CD4-positive, alpha-beta T cell treated with Interleukin-21 for 1 hour (primary cell): ENCODE measurements around the gene LRRC75B.
"Not testable (repeated sequence)": the region's sequence is repeated elsewhere in the genome, so short reads cannot be mapped to it uniquely, and the experiment has no call there.

Experiments
- DNase-seq: peaks from one replicate; pipeline ENCODE4 v3.0.0-alpha.2; 2020

The LRRC75B gene

DNA sequence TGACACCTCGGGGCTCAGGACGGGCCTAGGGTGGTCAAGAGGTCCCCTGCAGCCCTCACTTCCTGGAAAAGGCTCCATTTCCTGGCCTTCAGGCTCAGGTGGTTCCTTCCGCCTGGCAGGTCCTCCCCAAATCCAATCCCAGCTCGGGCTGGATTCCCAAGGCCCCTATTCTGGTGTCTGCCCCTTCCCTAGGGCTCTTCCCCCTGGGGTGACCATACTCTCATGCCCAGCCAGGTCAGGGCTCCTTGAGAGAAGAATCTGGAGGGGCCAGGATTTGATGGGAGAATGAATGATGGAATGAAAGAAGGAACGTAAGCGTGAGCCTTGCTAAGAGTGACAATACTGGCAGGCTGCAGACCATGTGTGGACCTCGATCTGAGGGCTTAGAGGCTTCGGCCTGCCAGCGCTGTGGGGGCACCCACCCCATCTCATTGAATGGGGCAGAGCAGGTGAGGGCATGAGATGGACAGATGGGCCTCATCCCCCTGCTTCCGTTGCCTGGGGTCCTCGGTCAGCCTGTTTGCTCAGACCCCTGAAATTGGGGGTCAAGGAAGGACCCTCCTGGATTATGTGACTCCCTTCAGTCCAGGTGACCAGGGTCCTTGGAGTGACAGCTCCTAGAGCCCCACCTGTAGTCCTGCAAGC lies 9.4 kb upstream of the LRRC75B start:
- not testable (repeated sequence) for DNase-seq

DNA sequence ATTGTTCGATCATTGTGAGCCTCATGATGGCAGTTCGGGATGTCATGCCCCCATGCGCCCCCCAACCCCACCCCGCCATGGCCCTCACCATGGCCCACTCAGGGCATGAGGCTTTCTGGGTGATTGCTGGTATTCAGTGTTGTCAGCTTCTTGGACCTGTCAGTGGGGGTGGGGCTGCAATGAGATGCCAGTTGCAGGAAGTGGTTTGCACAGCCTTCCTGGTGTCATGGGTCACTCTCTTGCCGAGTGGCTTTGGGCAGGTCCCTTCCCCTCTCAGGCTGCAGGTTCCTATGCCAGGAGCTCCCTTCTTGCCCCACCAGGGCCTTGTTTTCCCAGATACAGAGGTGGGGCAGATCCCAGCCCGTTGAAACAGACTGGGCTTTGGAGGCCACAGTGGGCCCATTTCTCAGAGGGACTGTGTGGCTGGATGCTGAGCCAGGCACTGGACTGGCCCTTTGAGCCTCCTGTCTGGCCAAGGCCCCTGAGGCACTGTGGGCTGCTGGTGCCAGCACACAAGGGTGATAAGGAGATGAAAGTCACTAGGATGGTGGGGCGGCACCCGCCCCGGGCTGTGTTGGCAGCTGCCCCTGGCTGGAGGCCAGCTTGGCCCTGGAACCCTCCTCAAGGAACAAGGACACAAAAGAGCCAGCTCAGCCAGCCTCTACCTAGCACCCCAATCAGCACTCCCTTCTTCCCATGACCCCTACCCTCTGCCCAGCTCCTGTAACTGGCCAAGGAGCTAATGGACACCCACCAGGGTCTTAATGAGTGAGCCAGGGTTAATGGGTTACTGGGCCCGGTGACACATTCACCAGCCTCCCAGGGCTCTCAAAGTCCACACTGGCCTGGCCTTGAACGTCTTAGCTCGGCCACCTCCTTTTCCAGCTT lies 8.6 kb upstream of the LRRC75B start:
- peak; percentile 12 for DNase-seq

DNA sequence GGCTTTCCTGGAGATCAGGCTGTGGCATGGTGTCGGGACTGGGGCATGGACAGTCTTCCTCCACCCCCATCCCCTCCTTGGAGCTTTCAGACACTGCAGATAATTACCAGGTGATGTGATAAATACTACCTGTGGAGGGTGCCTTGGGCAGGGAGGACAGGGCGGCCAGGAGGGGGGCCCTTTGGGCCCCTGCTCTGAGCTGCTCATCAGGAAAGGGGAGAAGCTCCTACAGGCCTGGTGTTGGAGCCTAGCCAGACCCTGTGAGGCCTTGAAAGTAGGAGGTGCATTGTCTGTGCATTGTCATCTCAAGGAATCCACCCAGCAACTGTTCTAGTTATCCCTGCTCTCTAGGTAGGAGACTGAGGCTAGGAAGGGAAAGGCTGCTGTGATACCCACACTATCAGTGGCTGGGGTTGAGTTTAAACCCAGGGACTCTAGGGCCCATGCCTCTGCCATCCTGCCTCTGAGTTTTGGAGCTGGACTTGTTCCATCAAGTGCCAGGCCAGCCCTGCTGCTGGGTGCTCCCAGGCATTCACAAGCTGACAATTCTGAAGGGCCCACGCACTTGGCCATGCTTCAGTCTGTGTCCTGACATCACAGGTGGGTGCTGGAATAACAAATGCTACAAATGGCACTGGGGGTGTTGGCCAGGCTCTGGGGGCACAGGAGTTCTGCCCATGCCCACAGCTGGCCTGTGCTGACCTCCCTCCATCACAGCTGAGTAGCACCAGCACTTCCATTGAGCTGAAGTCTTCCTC lies 7.3 kb upstream of the LRRC75B start:
- DNase-seq = not testable (repeated sequence)

DNA sequence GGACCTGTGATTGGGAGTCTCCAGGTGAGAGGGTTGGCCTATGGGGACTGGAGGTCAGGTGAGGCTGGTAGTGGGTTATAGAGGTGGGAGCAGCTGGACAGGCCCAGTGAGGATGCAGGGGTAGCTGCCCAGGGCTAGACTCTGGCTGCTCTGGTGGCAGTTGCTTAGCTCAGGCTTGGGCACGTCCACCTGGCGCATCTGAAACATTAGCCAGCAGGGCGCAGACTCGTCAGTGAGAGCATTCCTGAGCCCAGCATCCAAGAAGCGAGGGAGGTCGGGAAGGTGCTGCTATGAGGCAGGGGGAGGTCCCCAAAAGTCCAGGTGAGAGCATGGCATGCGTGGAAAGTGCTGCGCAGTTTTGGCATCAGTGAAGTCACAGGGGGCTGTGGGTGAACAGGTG lies 6.6 kb upstream of the LRRC75B start:
- DNase-seq = no peak

DNA sequence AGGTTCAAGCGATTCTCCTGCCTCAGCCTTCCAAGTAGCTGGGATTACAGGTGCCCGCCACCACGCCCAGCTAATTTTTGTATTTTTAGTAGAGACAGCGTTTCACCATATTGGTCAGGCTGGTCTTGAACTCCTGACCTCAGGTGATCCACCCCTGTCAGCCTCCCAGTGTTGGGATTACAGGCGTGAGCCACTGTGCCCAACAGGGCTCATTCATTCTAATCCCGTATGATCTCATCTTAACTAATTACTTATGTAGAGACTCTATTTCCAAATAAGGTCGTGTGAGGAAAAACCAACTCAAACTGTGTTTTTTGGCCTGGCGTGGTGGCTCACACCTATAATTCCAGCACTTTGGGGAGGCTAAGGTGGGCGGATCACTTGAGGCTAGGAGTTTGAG lies 4.2 kb upstream of the LRRC75B start:
- not testable (repeated sequence) for DNase-seq

DNA sequence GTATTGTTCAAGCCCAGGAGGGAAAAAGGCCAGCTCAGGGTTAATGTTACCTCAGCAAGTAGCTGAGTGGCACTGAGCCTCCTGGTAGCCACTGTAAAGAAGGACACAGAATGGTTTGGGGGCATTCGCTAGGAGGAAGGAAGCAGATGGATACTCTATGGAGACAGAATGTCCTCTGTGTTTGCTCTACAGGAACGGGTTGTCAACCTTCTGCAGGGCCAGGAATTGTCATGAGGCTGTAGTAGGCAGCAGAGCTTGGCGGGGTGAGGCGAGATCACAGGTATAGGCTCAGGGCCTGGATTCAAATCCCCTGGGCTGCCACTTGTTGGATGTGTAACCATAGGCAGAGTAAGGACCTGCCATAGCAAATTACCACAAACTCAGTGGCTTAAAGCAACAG lies 3.0 kb upstream of the LRRC75B start:
- DNase-seq = no peak

DNA sequence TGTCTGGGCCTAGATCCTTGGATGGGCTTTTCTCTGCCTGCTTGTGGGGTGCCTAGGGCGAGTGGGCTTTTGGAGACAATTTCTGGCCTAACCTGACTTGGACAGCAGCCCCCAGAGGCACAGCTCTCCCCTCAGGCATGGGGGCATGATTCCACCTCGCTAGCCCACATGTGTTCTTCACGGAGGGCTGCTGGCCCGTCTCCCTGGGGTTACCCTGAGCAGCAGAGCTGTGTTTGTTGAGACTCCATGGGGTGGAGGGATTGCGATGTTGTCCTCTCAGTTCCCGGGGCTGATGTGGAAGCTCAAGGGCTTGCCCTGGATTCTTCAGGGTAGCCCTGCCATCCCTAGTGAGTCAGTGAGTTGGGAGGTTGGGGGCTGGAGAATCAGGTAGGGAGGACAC lies 2.4 kb upstream of the LRRC75B start:
- no peak for DNase-seq

DNA sequence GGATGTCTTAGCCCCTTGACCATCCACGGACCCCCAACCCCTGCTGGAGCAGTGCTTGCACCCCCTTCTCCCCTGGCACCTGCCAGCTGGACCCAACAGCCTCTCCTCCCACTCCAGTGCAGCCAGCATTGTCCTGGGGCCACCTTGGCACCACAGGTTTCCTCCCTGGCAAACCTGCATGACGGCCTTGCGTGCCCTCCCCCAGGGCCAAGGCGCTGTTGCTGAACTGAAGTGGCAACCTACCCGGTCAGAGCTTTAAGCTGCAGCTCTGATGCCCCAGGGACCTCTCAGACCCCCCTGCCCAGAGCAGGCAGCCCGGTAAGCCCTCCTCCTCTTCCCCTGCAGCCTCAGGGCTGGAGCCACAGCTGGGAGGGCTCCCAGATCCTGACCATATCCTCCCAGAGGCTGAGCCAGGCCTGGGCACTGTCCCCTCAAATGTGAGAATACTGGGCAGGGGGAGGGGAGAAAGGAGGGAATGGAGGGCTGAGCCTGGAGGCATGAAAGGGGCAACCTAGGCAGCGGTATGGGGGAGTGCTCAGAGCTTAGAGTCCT lies 1.8 kb upstream of the LRRC75B start:
- DNase-seq = no peak

DNA sequence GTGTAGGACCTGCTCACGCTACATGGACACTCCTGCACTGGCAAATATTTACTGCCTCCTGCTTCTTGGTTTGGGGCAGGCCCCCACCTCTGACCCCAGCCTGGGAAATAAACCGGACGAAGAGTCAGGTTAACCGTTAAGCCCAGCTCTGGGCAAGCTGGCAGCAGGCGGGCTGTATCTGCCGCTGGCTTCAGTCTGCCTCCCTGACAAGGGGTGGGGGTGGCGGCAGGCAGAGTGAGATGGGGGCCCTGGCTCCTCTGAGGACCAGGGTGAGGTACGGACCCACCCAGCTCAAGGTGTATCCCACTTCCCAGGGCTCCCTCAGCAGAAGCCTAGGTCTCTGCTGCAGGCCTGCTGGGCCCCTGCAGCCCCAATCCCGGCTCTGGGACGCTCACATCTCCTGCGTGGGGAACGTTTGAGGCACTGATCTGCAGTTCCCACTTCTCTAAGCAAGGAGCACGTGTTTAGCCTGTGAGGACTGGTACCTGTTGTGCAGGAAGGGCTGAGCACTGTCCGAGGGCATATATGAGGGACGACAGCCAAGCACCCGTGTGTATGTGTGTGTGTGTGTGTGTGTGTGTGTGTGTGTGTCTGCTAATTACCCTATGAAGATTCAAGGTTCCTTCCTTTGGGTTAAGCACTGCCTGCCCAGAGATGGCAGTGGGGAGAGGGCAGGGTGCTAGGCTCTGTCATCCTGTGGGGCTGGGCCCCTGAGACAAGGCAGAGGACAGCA lies 1.1 kb upstream of the LRRC75B start:
- DNase-seq = no peak

DNA sequence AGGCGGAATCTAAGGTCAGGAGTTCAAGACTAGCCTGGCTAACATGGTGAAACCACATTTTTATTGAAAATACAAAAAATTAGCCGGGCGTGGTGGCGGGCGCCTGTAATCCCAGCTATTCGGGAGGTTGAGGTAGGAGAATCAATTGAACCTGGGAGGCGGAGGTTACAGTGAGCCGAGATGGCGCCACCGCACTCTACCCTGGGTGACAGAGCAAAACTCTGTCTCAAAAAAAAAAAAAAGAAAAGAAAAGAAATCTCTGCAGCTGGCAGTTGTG lies 624 bp upstream of the LRRC75B start:
- DNase-seq = not testable (repeated sequence)

DNA sequence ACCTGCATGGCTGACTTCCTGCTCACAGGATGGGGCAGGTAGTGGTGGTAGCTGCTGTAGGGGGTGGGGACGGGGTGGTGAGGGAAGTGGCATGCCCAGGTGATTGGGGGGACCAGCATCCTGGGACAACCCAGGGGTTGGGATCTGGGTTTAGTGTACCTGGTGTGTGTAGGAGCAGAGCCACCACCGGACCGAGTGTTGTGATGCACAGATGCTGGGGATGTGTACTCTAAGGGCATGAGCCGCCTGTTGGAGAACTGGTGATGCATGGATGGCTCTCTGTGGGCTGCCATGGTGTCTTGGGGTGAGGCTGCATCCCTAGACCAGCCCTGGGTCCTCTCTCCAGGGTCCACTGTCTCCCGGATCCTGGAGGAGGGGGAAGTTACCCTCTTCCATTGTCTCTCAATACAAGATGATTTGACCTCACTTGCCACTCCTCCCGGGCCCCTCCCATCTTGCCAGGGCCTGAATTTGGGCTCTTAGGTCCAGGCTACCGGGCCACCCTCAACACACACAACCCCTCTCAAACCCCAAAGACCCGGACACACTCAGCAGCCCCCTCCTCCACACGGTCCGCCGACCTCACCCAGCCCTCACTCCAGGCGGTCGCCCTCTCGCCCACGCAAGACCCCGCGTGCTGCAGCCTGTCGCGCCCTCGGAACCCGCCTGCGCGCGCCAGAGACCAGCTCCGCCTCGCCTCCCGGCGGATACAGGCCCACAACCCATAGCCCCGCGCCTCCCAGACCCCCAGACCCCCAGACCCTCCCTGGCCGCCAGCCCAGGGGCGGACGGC lies 619 bp downstream of the LRRC75B start:
- DNase-seq = no peak

DNA sequence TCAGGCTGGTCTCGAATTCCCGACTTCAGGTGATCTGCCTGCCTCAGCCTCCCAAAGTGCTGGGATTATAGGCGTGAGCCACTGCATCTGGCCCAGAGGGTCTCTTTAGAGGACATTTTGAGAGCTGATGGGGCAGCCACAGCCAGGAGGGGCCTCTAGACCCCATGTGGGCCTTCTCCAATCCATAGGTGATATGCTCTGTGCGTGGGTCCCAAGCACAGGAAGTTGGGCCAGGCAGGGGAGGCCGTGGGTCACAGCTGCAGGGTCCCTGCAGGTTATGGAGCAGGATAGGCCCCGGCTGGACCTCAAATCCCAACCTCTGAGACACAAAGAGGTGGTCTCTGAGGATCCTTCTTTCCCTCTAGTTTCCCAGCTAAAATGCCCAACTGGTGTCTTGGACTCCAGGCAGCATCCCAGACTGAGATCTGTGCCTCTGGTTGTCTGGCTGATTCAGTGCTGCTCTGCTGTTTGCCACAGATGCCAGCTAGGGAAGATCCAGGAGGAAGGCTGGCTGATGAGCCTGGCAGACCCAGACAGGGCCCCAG lies 1.5 kb downstream of the LRRC75B start:
- no peak for DNase-seq

DNA sequence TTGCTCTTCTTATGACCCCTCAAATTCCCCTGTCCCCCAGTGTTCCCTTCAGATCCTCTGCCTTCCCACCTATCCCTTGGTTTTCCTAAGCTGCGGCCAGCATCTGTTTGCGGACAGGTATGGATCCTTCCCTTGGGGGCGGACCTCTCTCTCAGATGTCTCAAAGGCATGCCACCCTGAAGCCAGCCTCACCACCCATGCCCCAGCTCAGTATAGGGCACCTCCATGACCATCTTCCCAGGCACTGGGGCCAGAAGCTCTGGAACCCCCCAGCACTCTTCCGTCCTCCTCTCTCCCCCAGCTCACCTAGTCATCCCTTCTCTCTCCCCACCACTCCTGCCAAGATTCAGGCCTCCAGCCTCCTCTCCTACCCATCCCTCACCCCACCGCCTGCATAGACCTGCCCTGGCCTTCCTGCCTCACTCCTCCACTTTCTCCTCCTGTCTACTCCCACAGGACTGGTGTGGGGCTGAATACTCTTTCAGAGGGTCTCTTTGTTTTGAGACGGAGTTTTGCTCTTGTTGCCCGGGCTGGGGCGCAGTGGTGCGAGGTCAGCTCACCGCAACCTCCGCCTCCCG lies 2.2 kb downstream of the LRRC75B start:
- DNase-seq = no peak

DNA sequence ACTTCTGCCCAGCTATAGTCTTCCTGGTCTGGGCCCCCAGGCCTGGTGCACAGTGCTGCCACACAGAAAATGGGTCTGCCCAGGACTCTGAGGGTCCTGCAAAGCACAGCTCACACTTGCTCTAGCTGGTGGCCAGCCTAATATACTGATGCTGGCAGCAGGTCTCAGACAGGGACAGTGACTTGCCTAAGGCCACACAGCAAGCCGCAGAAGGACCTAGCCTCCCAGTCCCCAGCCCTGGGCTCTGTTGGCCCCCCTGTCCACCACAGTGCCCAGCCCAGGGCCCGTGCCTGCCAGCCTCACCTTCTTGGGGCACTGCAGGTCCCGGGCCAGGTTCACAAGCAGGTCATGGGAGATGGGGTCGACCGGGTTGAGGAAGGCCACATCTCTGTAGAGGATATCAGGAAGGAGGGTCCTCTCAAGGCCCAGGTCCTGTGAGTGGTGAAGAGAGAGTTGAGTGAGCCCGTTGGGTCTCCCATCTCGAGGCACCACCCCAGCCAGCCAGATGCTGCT lies 3.3 kb downstream of the LRRC75B start:
- DNase-seq = no peak

DNA sequence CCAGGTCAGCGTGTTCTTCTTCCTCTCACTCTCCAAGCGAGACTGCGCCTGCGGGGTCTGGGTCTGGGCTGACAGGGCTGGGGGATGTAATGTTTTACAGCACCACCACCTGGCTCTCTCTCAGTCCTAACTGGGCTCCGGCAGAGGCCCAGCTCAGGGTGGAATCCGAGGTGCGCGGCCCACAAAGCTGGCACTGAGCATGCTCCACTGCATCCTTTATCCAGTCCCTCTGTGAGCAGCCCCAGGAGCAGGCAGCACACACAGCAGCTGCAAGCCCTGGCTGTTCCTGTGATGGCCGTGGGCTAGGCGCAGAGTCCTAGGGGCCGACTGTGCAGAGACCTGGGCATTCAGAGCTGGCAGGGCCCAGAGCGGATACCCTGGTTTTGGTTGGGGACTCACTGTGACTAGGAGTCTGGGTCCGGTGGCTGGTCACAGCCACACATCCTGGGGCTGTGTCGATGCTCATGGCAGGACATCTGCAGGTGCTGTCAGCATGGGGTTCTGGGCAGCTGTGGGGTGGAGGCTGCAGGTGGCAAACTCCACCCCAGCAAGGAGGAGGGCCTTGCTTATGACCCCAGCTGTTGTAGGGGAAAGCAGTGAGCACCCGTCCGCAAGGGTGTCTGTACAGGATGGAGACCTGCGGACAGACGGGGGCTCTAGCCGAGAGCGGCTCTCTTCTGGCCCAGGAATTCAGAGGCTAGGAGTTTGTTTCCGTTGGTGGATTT lies 4.0 kb downstream of the LRRC75B start:
- DNase-seq = no peak

DNA sequence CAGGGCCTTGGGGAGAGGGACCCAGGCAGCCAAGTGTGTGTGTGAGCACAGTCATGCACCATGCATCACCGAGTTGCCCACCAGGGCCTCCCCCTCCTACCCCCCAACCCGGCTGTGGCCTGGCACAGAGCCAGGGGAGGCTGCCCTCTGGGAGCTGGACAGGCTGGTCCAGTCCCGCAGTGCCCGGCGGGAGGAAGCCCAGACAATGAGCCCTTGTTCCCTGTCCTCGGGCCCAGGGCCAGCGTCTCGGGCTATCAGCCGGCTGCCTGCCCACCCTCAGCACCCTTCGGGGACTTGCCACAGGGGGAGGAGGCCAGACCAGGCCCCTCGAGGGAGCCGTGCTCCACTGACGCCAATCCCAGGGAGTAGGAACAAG lies 4.5 kb downstream of the LRRC75B start:
- DNase-seq = no peak

DNA sequence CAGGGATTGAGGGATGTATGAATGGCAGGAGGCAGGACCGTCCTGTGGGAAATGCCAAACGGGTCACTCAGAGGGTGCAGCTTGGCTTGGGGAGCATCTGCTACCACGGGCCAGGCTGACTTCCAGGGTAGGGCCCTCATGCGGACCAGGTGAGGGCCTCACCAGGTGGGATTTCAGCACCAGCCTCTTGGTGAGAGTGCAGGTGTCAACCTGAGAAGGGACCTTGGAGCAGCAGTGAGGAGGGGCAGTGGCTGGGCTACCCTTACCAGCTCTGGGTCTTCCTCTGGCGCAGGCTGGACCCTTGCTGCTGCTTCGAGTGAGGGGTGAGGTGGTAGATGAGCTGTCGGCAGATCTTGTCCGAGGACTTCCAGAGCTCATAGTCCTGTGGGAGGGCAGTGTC lies 4.9 kb downstream of the LRRC75B start:
- DNase-seq = no peak

DNA sequence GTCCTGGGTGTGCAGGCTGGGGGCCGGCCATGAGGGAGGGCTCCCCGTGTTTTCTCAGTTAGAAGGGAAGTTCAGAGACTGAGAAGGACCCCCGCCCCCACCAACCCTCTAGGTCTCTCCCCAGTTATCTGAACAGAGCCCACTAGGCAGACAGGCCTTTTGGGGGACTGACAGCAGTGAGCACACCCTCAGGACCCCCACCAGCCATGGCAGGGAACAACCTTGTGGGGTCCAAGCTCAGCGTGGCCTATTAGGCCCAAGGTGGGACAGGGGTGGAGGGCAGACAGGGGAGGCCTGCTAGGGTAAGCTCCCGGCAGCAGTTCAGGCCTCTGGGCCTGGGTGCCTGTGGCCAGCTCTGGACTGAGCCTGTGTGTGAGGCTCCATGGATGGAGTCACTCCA lies 5.6 kb downstream of the LRRC75B start:
- no peak for DNase-seq

DNA sequence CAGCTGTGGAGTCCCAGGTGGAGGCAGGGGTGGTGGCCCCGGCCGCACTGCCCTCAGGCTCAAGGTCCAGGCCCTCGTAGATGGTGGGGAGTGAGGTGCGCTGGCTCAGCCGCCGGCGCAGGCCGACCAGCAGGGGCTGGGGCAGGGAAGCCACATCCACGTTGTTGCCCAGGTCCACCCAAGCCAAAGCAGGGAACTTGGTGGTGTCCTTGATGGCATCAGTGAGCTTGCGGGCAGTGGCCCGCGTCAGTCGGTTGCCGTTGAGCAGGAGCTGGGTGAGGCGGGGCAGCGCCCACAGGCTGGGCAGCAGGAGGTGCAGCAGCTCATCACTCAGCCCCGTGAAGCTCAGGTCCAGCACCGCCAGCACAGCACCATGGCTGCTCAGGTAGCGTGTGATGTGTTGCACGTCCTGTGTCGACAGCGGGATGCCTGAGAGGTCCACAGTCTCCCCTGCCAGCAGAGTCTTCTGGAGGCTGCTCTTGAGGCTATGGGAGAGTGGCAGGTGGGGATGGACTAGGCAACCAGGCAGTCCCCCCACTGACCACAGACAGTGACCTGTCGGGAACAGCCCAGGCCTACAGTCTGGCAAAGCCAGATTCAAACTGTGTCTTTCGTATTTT lies 6.8 kb downstream of the LRRC75B start:
- no peak for DNase-seq

DNA sequence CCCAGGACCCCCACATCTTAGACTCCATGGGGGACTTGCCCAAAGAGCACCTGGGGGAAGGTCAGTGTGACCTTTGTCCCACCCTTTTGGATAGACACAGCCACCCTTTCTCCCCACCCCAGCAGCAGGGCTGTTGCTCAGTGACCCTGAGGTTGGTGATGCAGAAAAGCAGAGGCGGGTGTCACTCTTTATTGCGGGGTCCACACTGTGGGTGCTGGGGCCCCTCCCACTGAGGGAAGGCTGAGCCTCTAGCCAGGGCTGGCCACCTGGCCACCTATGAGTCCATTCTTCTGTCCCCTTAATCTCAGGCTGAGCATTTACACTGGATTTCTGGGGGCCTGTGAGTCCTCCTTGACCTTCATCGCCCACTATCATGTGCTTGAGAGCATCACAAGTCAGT lies 7.4 kb downstream of the LRRC75B start:
- no peak for DNase-seq
